Naive thymus-derived CD4-positive, alpha-beta T cell (primary cell): ENCODE results near the gene GPA33. TPM values are rescaled to one million over a fixed set of nuclear protein-coding genes. Genes with fewer than 3 reads are reported as not detected.

Experiments
- ATAC-seq: fragments of 150-1000 bp; cut with Tn5 transposase; 2 replicates; pipeline ENCODE4 v1.10.0; 2021; ENCODE audit warnings: mild to moderate bottlenecking, moderate library complexity
- CTCF ChIA-PET: fragments of 350-600 bp; sonication (Branson Sonifier 250); formaldehyde crosslinking; loops from one replicate; lab custom pipeline; 2021; ENCODE audit warnings: antibody characterized with exemption; lab: Charles Lee
- POLR2A ChIA-PET: fragments of 350-600 bp; sonication (Branson Sonifier 250); formaldehyde crosslinking; loops from one replicate; lab custom pipeline; 2021; ENCODE audit warnings: antibody characterized with exemption, inconsistent platforms; lab: Charles Lee
- DNase-seq, 9 donors: peaks; one replicate each; pipeline versions ENCODE4 v3.0.0 to v3.0.0-alpha.2; 2020 to 2022; ENCODE audit warnings: mixed read lengths in 1 of 9
- H3K27ac ChIP-seq: one replicate; pipeline ENCODE4 v1.7.0; 2013; ENCODE audit warnings: mild to moderate bottlenecking, low read depth, low read length, moderate library complexity
- H3K27me3 ChIP-seq, 2 donors: one replicate each; pipeline ENCODE4 v1.7.0; 2013; ENCODE audit warnings: low read length in 2 of 2, mild to moderate bottlenecking in 2 of 2, moderate library complexity in 2 of 2; ENCODE audit not compliant: control insufficient read depth in 2 of 2, insufficient read depth in 2 of 2
- H3K36me3 ChIP-seq, 3 experiments: 1 replicate in 2 of 3; 2 replicates in 1 of 3; pipeline ENCODE4 v1.7.0; 2013; ENCODE audit warnings: low read length in 3 of 3, mild to moderate bottlenecking in 3 of 3, moderate library complexity in 1 of 3; ENCODE audit not compliant: insufficient read depth in 3 of 3, control insufficient read depth in 2 of 3
- H3K4me1 ChIP-seq, 2 donors: one replicate each; pipeline ENCODE4 v1.7.0; 2013; ENCODE audit warnings: low read length in 2 of 2, mild to moderate bottlenecking in 2 of 2, moderate library complexity in 1 of 2; ENCODE audit not compliant: control insufficient read depth in 2 of 2, insufficient read depth in 2 of 2
- H3K4me3 ChIP-seq: 2 replicates; pipeline ENCODE4 v1.7.0; 2013; ENCODE audit warnings: mild to moderate bottlenecking, low read length
- H3K9me3 ChIP-seq, 3 experiments: 1 replicate in 2 of 3; 2 replicates in 1 of 3; pipeline ENCODE4 v1.7.0; 2013; ENCODE audit warnings: low read length in 3 of 3; ENCODE audit not compliant: control insufficient read depth in 2 of 3
- H3K27ac Mint-ChIP-seq, 9 donors: one replicate each; pipeline ENCODE4 v1.8.0; 2020 to 2022; ENCODE audit warnings: mixed read lengths in 9 of 9, mild to moderate bottlenecking in 8 of 9, moderate library complexity in 5 of 9, inconsistent platforms in 2 of 9
- H3K27me3 Mint-ChIP-seq, 5 donors: one replicate each; pipeline ENCODE4 v1.8.0; 2021 to 2022; ENCODE audit warnings: mixed read lengths in 5 of 5, mild to moderate bottlenecking in 1 of 5
- H3K36me3 Mint-ChIP-seq, 5 donors: one replicate each; pipeline ENCODE4 v1.8.0; 2020 to 2022; ENCODE audit warnings: mixed read lengths in 5 of 5, mild to moderate bottlenecking in 3 of 5, inconsistent platforms in 1 of 5
- H3K4me1 Mint-ChIP-seq, 7 donors: one replicate each; pipeline ENCODE4 v1.8.0; 2020 to 2022; ENCODE audit warnings: mixed read lengths in 7 of 7, mild to moderate bottlenecking in 3 of 7, inconsistent platforms in 1 of 7
- H3K4me3 Mint-ChIP-seq, 10 donors: one replicate each; pipeline ENCODE4 v1.8.0; 2020 to 2022; ENCODE audit warnings: mild to moderate bottlenecking in 10 of 10, mixed read lengths in 10 of 10, moderate library complexity in 6 of 10, inconsistent platforms in 2 of 10
- H3K9me3 Mint-ChIP-seq, 11 donors: one replicate each; pipeline ENCODE4 v1.8.0; 2020 to 2022; ENCODE audit warnings: mixed read lengths in 11 of 11, mild to moderate bottlenecking in 4 of 11, inconsistent platforms in 1 of 11, moderate library complexity in 1 of 11
- intact Hi-C, 2 donors: fragments of 100-400 bp; cut with micrococcal nuclease; formaldehyde crosslinking; loops; one replicate each; pipeline ENCODE4 v1.15.1; 2023
- polyA plus RNA-seq, 2 donors: library from polyadenylated mRNA; unstranded; fragments of 300-500 nt; fragmentation: Illumina TruSeq; gene quantifications; one replicate each; pipeline ENCODE4 v1.2.3, GENCODE V29; 2021
- total RNA-seq, 6 experiments: library from RNA in 5 of 6; stranded (reverse) in 5 of 6; gene quantifications; 1 replicate in 5 of 6; 2 replicates in 1 of 6; pipeline ENCODE4 v1.2.3 and lab custom pipeline; 2021 to 2026

GPA33 gene
- total and polyA plus RNA-seq, 7 experiments from 2014 or later = 5.4 to 63.4 (median 31.3) TPM

DNA sequence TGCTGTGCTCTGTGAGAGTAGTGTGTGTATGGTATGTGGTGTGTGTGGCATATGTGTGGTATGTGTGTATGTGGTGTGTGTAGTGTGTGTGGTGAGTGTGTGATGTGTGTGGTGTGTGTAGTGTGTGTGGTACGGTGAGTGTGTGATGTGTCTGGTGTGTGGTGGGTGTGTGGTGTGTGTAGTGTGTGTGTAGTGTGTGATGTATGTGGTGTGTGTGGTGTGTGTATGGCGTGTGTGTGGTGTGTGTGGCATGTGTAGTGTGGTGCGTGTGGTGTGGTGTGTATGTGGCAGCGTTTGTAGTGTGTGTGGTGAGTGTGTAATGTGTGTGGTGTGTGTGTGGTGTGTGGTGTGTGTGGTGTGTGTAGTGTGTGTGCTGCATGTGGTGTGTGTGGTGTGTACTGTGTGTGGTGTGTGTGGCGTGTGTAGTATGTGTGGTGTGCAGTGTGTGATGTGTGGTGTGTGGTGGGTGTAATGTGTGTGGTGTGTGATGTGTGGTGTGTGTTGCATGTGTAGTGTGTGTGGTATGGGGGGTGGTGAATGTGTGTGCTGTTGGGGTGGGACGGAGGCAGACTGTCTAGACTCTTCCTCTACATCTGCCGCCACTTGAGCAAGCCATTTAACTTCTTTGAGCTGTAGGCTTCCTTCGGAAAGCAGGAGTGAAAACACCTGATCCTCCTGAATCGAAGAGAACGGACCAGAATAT is 33.5 kb downstream of the GPA33 start:
- H3K4me3 Mint-ChIP-seq = no peak overlapping the region
- H3K27me3 Mint-ChIP-seq = no peaks in the 10 kb centered on the region
- Histone ChIP-seq H3K36me3 (peaks cover 0 to 36% (median 0%) of the 10 kb centered on the region in 3 experiments), H3K4me1 (peaks cover 0 to 4% of the 10 kb centered on the region in 2 donors), H3K27me3 (no peaks in the 10 kb centered on the region), H3K4me3 (no peak overlapping the region), H3K27ac (no peak overlapping the region), H3K9me3 (no peaks in the 10 kb centered on the region)
- intact Hi-C loops = loop anchor here (5.0 to 10.0 kb wide), 2 partner anchors 1129 to 1132 kb away; no protein-coding TSS in a partner anchor
- CTCF ChIA-PET = interaction anchor here (0.6 to 12.3 kb wide), 7 partner anchors 52 to 578 kb away, joined by 3 to 354 read pairs (median 3); no protein-coding TSS in a partner anchor
- POLR2A ChIA-PET = interaction anchor here (0.6 kb wide), 1 partner anchor 145 kb away, joined by 4 read pairs; no protein-coding TSS in a partner anchor
- no peaks in the 10 kb centered on the region for H3K9me3 Mint-ChIP-seq
- peaks cover 0 to 8% (median 7%) of the 10 kb centered on the region in 7 donors for H3K4me1 Mint-ChIP-seq
- no peak for DNase-seq
- H3K36me3 Mint-ChIP-seq = peaks cover 0 to 40% (median 8%) of the 10 kb centered on the region in 5 donors
- ATAC-seq = peak; percentile 21
- no peak overlapping the region for H3K27ac Mint-ChIP-seq

DNA sequence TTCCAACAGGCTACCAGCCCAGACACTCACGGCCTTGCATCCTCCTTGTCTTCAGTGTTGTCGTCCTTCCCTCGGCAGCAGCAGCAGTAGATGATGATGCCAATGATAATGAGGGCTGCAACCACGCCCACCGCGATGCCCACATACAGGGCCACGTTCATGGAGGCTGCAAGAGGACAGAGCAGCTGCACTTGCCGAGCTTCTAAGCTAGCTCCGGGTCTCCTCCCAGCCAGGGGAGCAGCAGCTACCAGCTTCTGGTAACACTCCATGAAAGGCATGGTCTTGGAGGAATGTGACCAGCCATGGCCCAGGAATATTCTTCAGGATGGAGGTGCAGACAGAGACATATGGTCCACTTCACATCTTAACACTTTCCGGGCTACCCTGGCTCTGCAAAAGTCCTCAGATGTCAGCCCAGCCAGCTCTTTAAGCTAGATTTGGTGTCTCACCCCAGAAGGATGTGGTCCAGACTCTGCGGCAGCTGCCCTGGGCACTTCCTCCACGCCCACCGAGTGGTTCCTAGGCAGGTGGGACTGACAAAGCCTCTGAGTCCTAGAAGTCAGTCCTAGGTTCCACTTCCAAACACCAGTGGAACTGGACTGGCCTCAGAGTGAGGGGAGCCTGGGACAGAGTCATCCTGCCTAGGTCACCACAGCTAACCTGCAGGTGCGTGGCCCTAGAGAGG is 35.1 kb downstream of the GPA33 start:
- intact Hi-C loops = loop anchor here (5.0 to 10.0 kb wide), 2 partner anchors 1128 to 1130 kb away; no protein-coding TSS in a partner anchor
- Histone ChIP-seq H3K4me1 (peaks cover 0 to 4% of the 10 kb centered on the region in 2 donors), H3K27ac (no peak overlapping the region), H3K36me3 (peaks cover 0 to 36% (median 0%) of the 10 kb centered on the region in 3 experiments), H3K9me3 (no peaks in the 10 kb centered on the region), H3K27me3 (no peaks in the 10 kb centered on the region), H3K4me3 (no peak overlapping the region)
- CTCF ChIA-PET = interaction anchor here (12.3 kb wide), 1 partner anchor 146 kb away, joined by 354 read pairs; no protein-coding TSS in a partner anchor
- no peaks in the 10 kb centered on the region for H3K27me3 Mint-ChIP-seq
- no peak overlapping the region for H3K4me3 Mint-ChIP-seq
- peaks cover 0 to 8% (median 7%) of the 10 kb centered on the region in 7 donors for H3K4me1 Mint-ChIP-seq
- DNase-seq (no peak), ATAC-seq (no peak)
- POLR2A ChIA-PET = no interaction called here
- no peak overlapping the region for H3K27ac Mint-ChIP-seq
- H3K9me3 Mint-ChIP-seq = no peaks in the 10 kb centered on the region
- H3K36me3 Mint-ChIP-seq = peaks cover 0 to 40% (median 9%) of the 10 kb centered on the region in 5 donors

GRCh38 chr1:167054531-167054930 is 35.6 kb downstream of the GPA33 start:
- Mint-ChIP-seq H3K27ac (no peak overlapping the region), H3K4me1 (peaks cover 0 to 8% (median 6%) of the 10 kb centered on the region in 7 donors), H3K27me3 (no peaks in the 10 kb centered on the region), H3K4me3 (no peak overlapping the region), H3K9me3 (no peaks in the 10 kb centered on the region), H3K36me3 (peaks cover 0 to 45% (median 13%) of the 10 kb centered on the region in 5 donors)
- H3K4me3 ChIP-seq = no peak overlapping the region
- H3K27ac ChIP-seq = no peak overlapping the region
- intact Hi-C loops = loop anchor here in 1 of 2 donors (10.0 kb wide), 1 partner anchor 1130 kb away; no protein-coding TSS in a partner anchor
- DNase-seq (no peak), ATAC-seq (no peak)
- CTCF ChIA-PET = interaction anchor here (12.3 kb wide), 1 partner anchor 145 kb away, joined by 354 read pairs; no protein-coding TSS in a partner anchor
- H3K4me1 ChIP-seq = peaks cover 0 to 4% of the 10 kb centered on the region in 2 donors
- H3K9me3 ChIP-seq = no peaks in the 10 kb centered on the region
- H3K36me3 ChIP-seq = peaks cover 0 to 36% (median 0%) of the 10 kb centered on the region in 3 experiments
- POLR2A ChIA-PET = no interaction called here
- no peaks in the 10 kb centered on the region for H3K27me3 ChIP-seq

- CTCF ChIA-PET = no interaction called here
- Histone ChIP-seq H3K36me3 (peaks cover 0 to 36% (median 0%) of the 10 kb centered on the region in 3 experiments), H3K27ac (no peak overlapping the region), H3K4me3 (no peak overlapping the region), H3K9me3 (no peaks in the 10 kb centered on the region), H3K27me3 (no peaks in the 10 kb centered on the region), H3K4me1 (no peaks in the 10 kb centered on the region)
- peaks cover 0 to 2% (median 0%) of the 10 kb centered on the region in 5 donors for H3K27me3 Mint-ChIP-seq
- H3K27ac Mint-ChIP-seq = no peak overlapping the region
- H3K4me1 Mint-ChIP-seq = peaks cover 0 to 2% (median 0%) of the 10 kb centered on the region in 7 donors
- DNase-seq (no peak), ATAC-seq (no peak)
- POLR2A ChIA-PET = no interaction called here
- peaks cover 0 to 53% (median 18%) of the 10 kb centered on the region in 5 donors for H3K36me3 Mint-ChIP-seq
- no peaks in the 10 kb centered on the region for H3K9me3 Mint-ChIP-seq
- no peak overlapping the region for H3K4me3 Mint-ChIP-seq
- intact Hi-C loops = loop anchor here in 1 of 2 donors (10.0 kb wide), 1 partner anchor 1128 kb away; no protein-coding TSS in a partner anchor
Observed at GRCh38 chr1:167052389-167052788, 37.8 kb downstream of the GPA33 start.

DNA sequence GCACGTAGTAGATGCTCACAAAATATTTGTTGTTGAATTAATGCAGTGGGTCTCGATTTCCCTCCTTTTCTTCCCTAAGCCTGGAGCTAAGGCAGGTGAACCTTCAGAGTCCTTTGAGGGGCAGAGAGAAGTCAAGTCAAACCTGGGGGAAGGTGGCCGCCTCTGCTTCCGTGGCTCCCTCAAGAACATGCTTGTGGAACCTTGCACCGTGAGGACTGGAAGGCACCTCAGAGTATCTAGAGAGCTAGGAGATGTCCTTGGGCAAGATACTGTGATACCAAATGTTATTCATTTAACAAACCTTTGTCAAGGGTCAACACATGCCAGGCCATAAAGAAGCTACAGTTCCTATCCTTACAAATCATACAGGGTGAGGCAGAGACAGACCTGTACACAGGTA is 38.3 kb downstream of the GPA33 start:
- no peak overlapping the region for H3K4me3 ChIP-seq
- no peak for ATAC-seq
- intact Hi-C loops = loop anchor here in 1 of 2 donors (10.0 kb wide), 1 partner anchor 1127 kb away; no protein-coding TSS in a partner anchor
- Mint-ChIP-seq H3K9me3 (no peaks in the 10 kb centered on the region), H3K4me1 (peaks cover 0 to 2% (median 0%) of the 10 kb centered on the region in 7 donors), H3K27ac (no peak overlapping the region), H3K27me3 (peaks cover 0 to 5% (median 0%) of the 10 kb centered on the region in 5 donors), H3K4me3 (no peak overlapping the region), H3K36me3 (peaks cover 0 to 53% (median 18%) of the 10 kb centered on the region in 5 donors)
- no peaks in the 10 kb centered on the region for H3K27me3 ChIP-seq
- no peak for DNase-seq
- no peak overlapping the region for H3K27ac ChIP-seq
- CTCF ChIA-PET = no interaction called here
- POLR2A ChIA-PET = no interaction called here
- no peaks in the 10 kb centered on the region for H3K9me3 ChIP-seq
- H3K36me3 ChIP-seq = peaks cover 0 to 36% (median 0%) of the 10 kb centered on the region in 3 experiments
- no peaks in the 10 kb centered on the region for H3K4me1 ChIP-seq
